Activated CD4-positive, alpha-beta T cell treated with anti-CD3 and anti-CD28 coated beads for 48 hours (primary cell): Measurements from ENCODE around the gene TMEM175.

Source experiments
- DNase-seq: peaks from one replicate; pipeline ENCODE4 v3.0.0-alpha.2; 2020

The TMEM175 gene

GRCh38 chr4:931960-932712 lies at the start of gene TMEM175, which contains the start of gene GAK:
TSS of gene TMEM175 (plus strand) at chr4:932460. CDS start at chr4:947740, 15,280 bp downstream.
TSS of gene GAK (minus strand) at chr4:932316. CDS start at chr4:932187, 129 bp downstream.
- peak; percentile 98 for DNase-seq

GRCh38 chr4:882646-883045 lies 49.6 kb upstream of the TMEM175 start:
- no peak for DNase-seq

- no peak for DNase-seq
These were observed 48.7 kb upstream of the TMEM175 start for GRCh38 chr4:883377-884095.

GRCh38 chr4:884259-884658 lies 48.0 kb upstream of the TMEM175 start:
- DNase-seq: no peak

- DNase-seq: no peak
These were observed 47.4 kb upstream of the TMEM175 start for GRCh38 chr4:884896-885295.

- no peak for DNase-seq
These were observed 46.9 kb upstream of the TMEM175 start for GRCh38 chr4:885353-885752.

- no peak for DNase-seq
These were observed 46.0 kb upstream of the TMEM175 start for GRCh38 chr4:886244-886643.

- DNase-seq: no peak
These were observed 45.1 kb upstream of the TMEM175 start for GRCh38 chr4:887034-887763.

- DNase-seq: no peak
These were observed 44.2 kb upstream of the TMEM175 start for GRCh38 chr4:888029-888428.

- no peak for DNase-seq
These were observed 42.7 kb upstream of the TMEM175 start for GRCh38 chr4:889516-889915.

- DNase-seq: no peak
These were observed 42.1 kb upstream of the TMEM175 start for GRCh38 chr4:890036-890695.

GRCh38 chr4:891747-892146 lies 40.5 kb upstream of the TMEM175 start:
- peak; percentile 40 for DNase-seq

- no peak for DNase-seq
These were observed 39.5 kb upstream of the TMEM175 start for GRCh38 chr4:892780-893179.

GRCh38 chr4:893276-893994 lies 38.8 kb upstream of the TMEM175 start:
- no peak for DNase-seq

- DNase-seq: no peak
These were observed 38.1 kb upstream of the TMEM175 start for GRCh38 chr4:893995-894705.

GRCh38 chr4:895596-895995 lies 36.7 kb upstream of the TMEM175 start:
- DNase-seq: no peak

- DNase-seq: no peak
These were observed 36.0 kb upstream of the TMEM175 start for GRCh38 chr4:896216-896615.

- no peak for DNase-seq
These were observed 35.6 kb upstream of the TMEM175 start for GRCh38 chr4:896630-897029.

GRCh38 chr4:898123-898522 lies 34.1 kb upstream of the TMEM175 start:
- no peak for DNase-seq

GRCh38 chr4:898869-899555 lies 33.2 kb upstream of the TMEM175 start:
- DNase-seq: no peak

GRCh38 chr4:899556-899906 lies 32.7 kb upstream of the TMEM175 start:
- DNase-seq: no peak
